ENCODE data around the gene CLEC4G.
A peak's percentile ranks its signal among the peaks of the same experiment; 100 is the strongest.

Gene CLEC4G

DNA sequence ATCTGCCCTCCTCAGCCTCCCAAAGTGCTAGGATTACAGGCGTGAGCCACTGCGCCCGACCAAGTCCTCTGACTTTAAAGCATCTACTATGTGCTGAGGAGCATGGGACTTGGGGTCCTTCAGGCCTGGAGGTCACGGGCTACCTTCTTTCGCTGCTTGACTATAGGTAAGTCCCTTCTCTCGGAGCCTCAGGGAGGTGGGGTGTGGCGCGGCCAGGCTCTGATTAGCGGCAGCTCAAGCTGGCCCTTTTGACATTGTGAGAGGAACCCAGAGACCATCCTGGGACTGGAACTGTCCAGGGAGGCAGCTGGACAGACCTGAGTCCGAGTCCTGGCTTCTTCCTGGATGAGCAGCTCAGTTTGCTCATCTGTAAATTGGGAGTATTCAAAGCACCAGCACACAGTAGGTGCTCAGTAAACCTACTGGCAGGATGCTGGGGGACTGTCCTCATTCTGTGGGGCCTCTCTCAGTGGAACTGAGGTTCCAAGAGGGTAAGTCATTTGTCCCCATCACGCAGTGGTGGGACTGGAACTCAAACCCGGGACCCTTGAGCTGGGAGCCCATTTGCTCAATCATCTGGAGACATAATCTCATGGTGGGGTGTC lies 30.8 kb downstream of the CLEC4G start:
- DNase-seq (ENCODE audit: low read depth in 1 of 2, low spot score in 1 of 2) = no peak
- TF ChIP-seq, protein P1, sequence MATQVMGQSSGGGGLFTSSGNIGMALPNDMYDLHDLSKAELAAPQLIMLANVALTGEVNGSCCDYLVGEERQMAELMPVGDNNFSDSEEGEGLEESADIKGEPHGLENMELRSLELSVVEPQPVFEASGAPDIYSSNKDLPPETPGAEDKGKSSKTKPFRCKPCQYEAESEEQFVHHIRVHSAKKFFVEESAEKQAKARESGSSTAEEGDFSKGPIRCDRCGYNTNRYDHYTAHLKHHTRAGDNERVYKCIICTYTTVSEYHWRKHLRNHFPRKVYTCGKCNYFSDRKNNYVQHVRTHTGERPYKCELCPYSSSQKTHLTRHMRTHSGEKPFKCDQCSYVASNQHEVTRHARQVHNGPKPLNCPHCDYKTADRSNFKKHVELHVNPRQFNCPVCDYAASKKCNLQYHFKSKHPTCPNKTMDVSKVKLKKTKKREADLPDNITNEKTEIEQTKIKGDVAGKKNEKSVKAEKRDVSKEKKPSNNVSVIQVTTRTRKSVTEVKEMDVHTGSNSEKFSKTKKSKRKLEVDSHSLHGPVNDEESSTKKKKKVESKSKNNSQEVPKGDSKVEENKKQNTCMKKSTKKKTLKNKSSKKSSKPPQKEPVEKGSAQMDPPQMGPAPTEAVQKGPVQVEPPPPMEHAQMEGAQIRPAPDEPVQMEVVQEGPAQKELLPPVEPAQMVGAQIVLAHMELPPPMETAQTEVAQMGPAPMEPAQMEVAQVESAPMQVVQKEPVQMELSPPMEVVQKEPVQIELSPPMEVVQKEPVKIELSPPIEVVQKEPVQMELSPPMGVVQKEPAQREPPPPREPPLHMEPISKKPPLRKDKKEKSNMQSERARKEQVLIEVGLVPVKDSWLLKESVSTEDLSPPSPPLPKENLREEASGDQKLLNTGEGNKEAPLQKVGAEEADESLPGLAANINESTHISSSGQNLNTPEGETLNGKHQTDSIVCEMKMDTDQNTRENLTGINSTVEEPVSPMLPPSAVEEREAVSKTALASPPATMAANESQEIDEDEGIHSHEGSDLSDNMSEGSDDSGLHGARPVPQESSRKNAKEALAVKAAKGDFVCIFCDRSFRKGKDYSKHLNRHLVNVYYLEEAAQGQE (IDR thresholded peaks at IDR 0.05; ENCODE audit: insufficient replicate concordance, low read depth) = no peak
- TF ChIP-seq SPI1 (IDR thresholded peaks at IDR 0.05; ENCODE audit: borderline replicate concordance, low read depth) = no peak
- TF ChIP-seq POLR2AphosphoS5 (IDR thresholded peaks at IDR 0.05; ENCODE audit: low read depth) = no peak
- no peak for TF ChIP-seq GABPA (IDR thresholded peaks at IDR 0.05; ENCODE audit: low read depth)
- TF ChIP-seq, protein P2, sequence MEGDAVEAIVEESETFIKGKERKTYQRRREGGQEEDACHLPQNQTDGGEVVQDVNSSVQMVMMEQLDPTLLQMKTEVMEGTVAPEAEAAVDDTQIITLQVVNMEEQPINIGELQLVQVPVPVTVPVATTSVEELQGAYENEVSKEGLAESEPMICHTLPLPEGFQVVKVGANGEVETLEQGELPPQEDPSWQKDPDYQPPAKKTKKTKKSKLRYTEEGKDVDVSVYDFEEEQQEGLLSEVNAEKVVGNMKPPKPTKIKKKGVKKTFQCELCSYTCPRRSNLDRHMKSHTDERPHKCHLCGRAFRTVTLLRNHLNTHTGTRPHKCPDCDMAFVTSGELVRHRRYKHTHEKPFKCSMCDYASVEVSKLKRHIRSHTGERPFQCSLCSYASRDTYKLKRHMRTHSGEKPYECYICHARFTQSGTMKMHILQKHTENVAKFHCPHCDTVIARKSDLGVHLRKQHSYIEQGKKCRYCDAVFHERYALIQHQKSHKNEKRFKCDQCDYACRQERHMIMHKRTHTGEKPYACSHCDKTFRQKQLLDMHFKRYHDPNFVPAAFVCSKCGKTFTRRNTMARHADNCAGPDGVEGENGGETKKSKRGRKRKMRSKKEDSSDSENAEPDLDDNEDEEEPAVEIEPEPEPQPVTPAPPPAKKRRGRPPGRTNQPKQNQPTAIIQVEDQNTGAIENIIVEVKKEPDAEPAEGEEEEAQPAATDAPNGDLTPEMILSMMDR (IDR thresholded peaks at IDR 0.05; ENCODE audit: insufficient read depth, low read length) = no peak
- H3K4me3 ChIP-seq (replicated peaks; ENCODE audit: insufficient read depth, low read length) = no peak overlapping the region
- H3K27ac ChIP-seq (replicated peaks) = no peak overlapping the region
- H3K27me3 ChIP-seq (ENCODE audit: insufficient read depth, poor library complexity, severe bottlenecking) = no peaks in the 10 kb centered on the region

DNA sequence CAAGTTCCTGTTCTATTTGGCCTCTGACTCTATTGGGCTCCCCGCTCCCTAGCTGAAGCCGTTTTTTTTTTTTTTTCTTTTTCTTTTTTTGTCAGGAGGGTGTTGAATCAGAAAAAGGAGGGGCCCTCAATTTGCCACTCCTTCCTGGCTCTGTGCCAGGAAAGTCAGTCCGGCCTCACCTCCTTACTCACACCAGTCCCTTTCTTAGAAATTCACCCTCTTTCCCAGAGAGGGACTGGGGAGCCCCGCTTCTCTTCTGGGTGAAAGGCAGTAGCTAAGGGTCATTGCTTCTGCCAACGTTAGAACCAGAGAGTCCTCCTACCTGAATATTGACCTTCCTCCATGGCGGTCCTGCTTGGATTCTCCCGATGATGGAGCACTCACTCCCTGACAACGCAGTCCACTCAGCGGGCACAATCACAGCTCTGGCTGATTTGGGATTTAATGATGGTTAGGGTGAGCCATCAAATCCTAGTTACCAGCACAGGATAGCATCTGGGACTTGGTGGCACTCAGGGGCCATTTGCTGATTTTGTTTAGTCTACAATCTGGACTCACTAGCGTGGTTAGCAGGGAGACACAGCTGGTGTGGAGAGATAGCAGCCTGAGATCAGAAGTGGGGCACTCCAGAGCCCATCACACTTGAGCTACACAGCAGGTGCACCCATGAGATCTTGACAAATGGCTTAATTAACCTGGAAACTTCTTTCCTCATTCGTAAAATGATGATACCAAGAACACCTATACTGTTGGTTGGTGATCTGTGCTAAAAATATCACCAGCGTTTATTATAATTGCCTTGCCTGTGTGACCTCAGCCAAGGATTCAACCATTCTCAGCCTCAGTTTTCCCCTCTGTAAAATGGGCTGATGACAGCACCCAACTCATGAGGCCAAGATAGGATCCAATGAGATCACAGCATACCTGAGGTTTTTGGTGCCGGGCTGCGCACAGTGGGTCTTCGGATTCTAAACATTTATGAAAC lies 32.2 kb downstream of the CLEC4G start:
- H3K4me3 ChIP-seq (replicated peaks; ENCODE audit: insufficient read depth, low read length) = peak overlapping the region; percentile 43
- no peak for TF ChIP-seq POLR2AphosphoS5 (IDR thresholded peaks at IDR 0.05; ENCODE audit: low read depth)
- TF ChIP-seq GABPA (IDR thresholded peaks at IDR 0.05; ENCODE audit: low read depth) = no peak
- TF ChIP-seq, protein P1 (IDR thresholded peaks at IDR 0.05; ENCODE audit: insufficient replicate concordance, low read depth) = no peak
- TF ChIP-seq SPI1 (IDR thresholded peaks at IDR 0.05; ENCODE audit: borderline replicate concordance, low read depth) = no peak
- TF ChIP-seq, protein P2 (IDR thresholded peaks at IDR 0.05; ENCODE audit: insufficient read depth, low read length) = no peak
- no peaks in the 10 kb centered on the region for H3K27me3 ChIP-seq (ENCODE audit: insufficient read depth, poor library complexity, severe bottlenecking)
- DNase-seq (ENCODE audit: low read depth in 1 of 2, low spot score in 1 of 2) = no peak
- H3K27ac ChIP-seq (replicated peaks) = no peak overlapping the region

DNA sequence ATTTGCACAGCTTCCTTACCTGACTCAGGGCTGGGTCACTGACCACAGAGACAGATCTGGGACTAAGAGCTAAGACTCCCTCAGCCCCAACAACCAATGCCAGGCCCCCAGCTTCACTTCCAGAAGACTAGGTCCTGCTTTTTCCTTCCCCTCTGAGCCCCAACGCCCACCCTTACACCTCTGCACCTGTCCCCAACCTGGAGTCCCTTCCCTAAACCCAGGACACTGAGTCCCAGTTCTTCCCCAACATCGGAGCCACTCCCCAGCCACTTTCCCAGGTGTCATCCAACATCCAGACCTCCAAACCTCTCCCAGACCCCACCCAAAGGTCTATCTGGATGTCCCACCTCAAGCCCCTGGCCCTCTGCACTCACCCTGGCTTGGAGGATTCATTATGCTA lies 32.9 kb downstream of the CLEC4G start:
- no peak for DNase-seq (ENCODE audit: low read depth in 1 of 2, low spot score in 1 of 2)
- H3K27me3 ChIP-seq (ENCODE audit: insufficient read depth, poor library complexity, severe bottlenecking) = no peaks in the 10 kb centered on the region
- H3K4me3 ChIP-seq (replicated peaks; ENCODE audit: insufficient read depth, low read length) = peak overlapping the region; percentile 43
- no peak overlapping the region for H3K27ac ChIP-seq (replicated peaks)
- no peak for TF ChIP-seq SPI1 (IDR thresholded peaks at IDR 0.05; ENCODE audit: borderline replicate concordance, low read depth)
- TF ChIP-seq POLR2AphosphoS5 (IDR thresholded peaks at IDR 0.05; ENCODE audit: low read depth) = no peak
- TF ChIP-seq, protein P2 (IDR thresholded peaks at IDR 0.05; ENCODE audit: insufficient read depth, low read length) = no peak
- TF ChIP-seq, protein P1 (IDR thresholded peaks at IDR 0.05; ENCODE audit: insufficient replicate concordance, low read depth) = no peak
- no peak for TF ChIP-seq GABPA (IDR thresholded peaks at IDR 0.05; ENCODE audit: low read depth)

All from HL-60 (cell line).